DOHH2 (cell line): Measurements from ENCODE around the gene CRAMP1.

Source experiments
- CTCF ChIP-seq: fragments of 200-600 bp; sonication (generic); IDR thresholded peaks from one replicate; pipeline ENCODE4 v1.5.1; 2014; ENCODE audit warnings: antibody characterized with exemption, mild to moderate bottlenecking, low read depth, low read length; ENCODE audit not compliant: poor library complexity, severe bottlenecking
- EZH2phosphoT487 ChIP-seq: fragments of 200-600 bp; sonication (generic); IDR thresholded peaks from 2 replicates; pipeline ENCODE4 v1.6.1; 2017; ENCODE audit warnings: borderline replicate concordance, mild to moderate bottlenecking, antibody characterized with exemption, low read length, moderate library complexity, mixed read lengths

- TF ChIP-seq CTCF (no peak), EZH2phosphoT487 (no peak)
These were observed 39.8 kb downstream of the CRAMP1 start for GRCh38 chr16:1651974-1652312.
